CD4-positive, alpha-beta memory T cell (primary cell): ENCODE measurements around the gene ZDHHC18. TPM values are rescaled to one million over a fixed set of nuclear protein-coding genes. Genes with fewer than 3 reads are reported as not detected.
A peak's percentile ranks its signal among the peaks of the same experiment; 100 is the strongest.

Experiments used
- CTCF ChIA-PET: fragments of 350-600 bp; sonication (Branson Sonifier 250); formaldehyde crosslinking; loops from one replicate; lab custom pipeline; 2021; ENCODE audit warnings: inconsistent platforms; ENCODE audit not compliant: partially characterized antibody; lab: Charles Lee
- POLR2A ChIA-PET: fragments of 350-600 bp; sonication (Branson Sonifier 250); formaldehyde crosslinking; loops from one replicate; lab custom pipeline; 2021; ENCODE audit not compliant: partially characterized antibody; lab: Charles Lee
- DNase-seq, 5 donors: peaks; one replicate each; pipeline versions ENCODE4 v3.0.0 to v3.0.0-alpha.2; 2020 to 2022; ENCODE audit warnings: mixed read lengths in 1 of 5
- H3K27ac ChIP-seq: one replicate; pipeline ENCODE4 v1.7.0; 2013; ENCODE audit warnings: low read depth, low read length
- H3K27me3 ChIP-seq: 2 replicates; pipeline ENCODE4 v1.7.0; 2013; ENCODE audit warnings: mild to moderate bottlenecking, low read length, moderate library complexity; ENCODE audit not compliant: insufficient read depth
- H3K36me3 ChIP-seq: 2 replicates; pipeline ENCODE4 v1.7.0; 2013; ENCODE audit warnings: mild to moderate bottlenecking, low read length, moderate library complexity; ENCODE audit not compliant: insufficient read depth
- H3K4me1 ChIP-seq: 2 replicates; pipeline ENCODE4 v1.7.0; 2013; ENCODE audit warnings: mild to moderate bottlenecking, low read length, moderate library complexity; ENCODE audit not compliant: insufficient read depth
- H3K4me3 ChIP-seq, 2 donors: one replicate each; pipeline ENCODE4 v1.7.0; 2013; ENCODE audit warnings: low read length in 2 of 2, mild to moderate bottlenecking in 1 of 2
- H3K9me3 ChIP-seq, 2 donors: one replicate each; pipeline ENCODE4 v1.7.0; 2013; ENCODE audit warnings: low read length in 2 of 2, control low read depth in 1 of 2; ENCODE audit not compliant: control insufficient read depth in 1 of 2
- H3K27ac Mint-ChIP-seq, 7 donors: one replicate each; pipeline ENCODE4 v1.8.0; 2020 to 2021; ENCODE audit warnings: mixed read lengths in 7 of 7, mild to moderate bottlenecking in 6 of 7, inconsistent platforms in 3 of 7, moderate library complexity in 3 of 7
- H3K27me3 Mint-ChIP-seq, 2 donors: one replicate each; pipeline ENCODE4 v1.8.0; 2020 to 2021; ENCODE audit warnings: mixed read lengths in 2 of 2
- H3K36me3 Mint-ChIP-seq, 2 donors: one replicate each; pipeline ENCODE4 v1.8.0; 2020 to 2021; ENCODE audit warnings: mixed read lengths in 2 of 2, inconsistent platforms in 1 of 2, mild to moderate bottlenecking in 1 of 2
- H3K4me1 Mint-ChIP-seq, 4 donors: one replicate each; pipeline ENCODE4 v1.8.0; 2020 to 2021; ENCODE audit warnings: mixed read lengths in 4 of 4, mild to moderate bottlenecking in 1 of 4
- H3K4me3 Mint-ChIP-seq, 8 donors: one replicate each; pipeline ENCODE4 v1.8.0; 2020 to 2021; ENCODE audit warnings: mixed read lengths in 8 of 8, mild to moderate bottlenecking in 7 of 8, moderate library complexity in 6 of 8, inconsistent platforms in 3 of 8
- H3K9me3 Mint-ChIP-seq, 8 donors: one replicate each; pipeline ENCODE4 v1.8.0; 2020 to 2021; ENCODE audit warnings: mixed read lengths in 8 of 8, mild to moderate bottlenecking in 5 of 8, inconsistent platforms in 3 of 8, moderate library complexity in 1 of 8
- intact Hi-C: fragments of 100-400 bp; cut with micrococcal nuclease; formaldehyde crosslinking; loops from one replicate; pipeline ENCODE4 v1.15.1; 2023
- polyA plus RNA-seq, 2 donors: library from polyadenylated mRNA; unstranded; fragments of 300-500 nt; fragmentation: Illumina TruSeq; gene quantifications; one replicate each; pipeline ENCODE4 v1.2.3, GENCODE V29; 2021
- total RNA-seq, 2 experiments: library from RNA; stranded (reverse); gene quantifications; one replicate each; pipeline ENCODE4 v1.2.3, GENCODE V29; 2021

ZDHHC18 gene
- total and polyA plus RNA-seq, 4 experiments from 2014 or later: 6.2 to 56.4 (median 36.5) TPM

DNA sequence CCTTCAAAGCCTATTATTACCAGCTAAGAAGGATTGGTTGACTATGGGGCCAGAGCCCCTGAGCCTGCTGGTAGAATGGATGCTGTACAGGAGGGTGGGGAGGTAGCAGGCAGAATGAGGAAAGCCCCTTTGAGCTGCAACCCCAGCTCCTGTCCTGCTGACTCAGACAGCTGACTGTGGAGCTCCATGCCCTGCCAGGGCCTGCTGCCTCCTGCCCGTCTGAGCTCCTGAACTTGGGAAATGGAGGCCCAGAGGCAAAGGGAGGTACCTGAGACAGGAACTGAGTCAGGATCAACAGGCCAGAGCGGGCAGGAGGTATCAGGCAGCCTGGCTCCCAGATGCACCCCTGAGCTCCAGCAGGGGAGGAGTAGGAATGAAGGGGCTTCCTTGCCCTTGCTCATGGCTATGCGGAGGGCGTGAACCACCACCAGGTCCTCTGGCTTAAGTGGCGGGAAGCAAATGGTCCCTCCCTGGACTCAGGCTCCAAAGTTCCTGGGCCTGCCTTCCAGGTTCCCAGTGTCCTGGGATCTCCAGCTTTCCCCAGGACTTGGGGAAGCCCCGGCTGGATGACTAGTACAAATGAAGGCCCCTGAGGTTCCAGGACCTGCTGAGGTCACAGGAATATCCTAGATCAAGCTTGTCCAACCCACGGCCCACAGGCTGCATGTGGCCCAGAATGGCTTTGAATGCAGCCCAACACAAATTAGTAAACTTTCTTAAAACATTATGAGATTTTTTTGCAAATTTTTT lies 32.6 kb downstream of the ZDHHC18 start:
- no peak for DNase-seq
- intact Hi-C loops: no loop called here
- ChIA-PET CTCF (interaction anchor here (0.9 to 4.5 kb wide), 8 partner anchors 8 to 260 kb away, joined by 3 to 25 read pairs (median 4); no protein-coding TSS in a partner anchor), POLR2A (interaction anchor here (1.0 to 1.8 kb wide), 6 partner anchors 9 to 38 kb away, joined by 3 to 7 read pairs (median 6); partner anchors contain the start of gene GPN2)
- H3K36me3 Mint-ChIP-seq: peaks cover 10 to 25% of the 10 kb centered on the region in 2 donors
- no peaks in the 10 kb centered on the region for H3K27me3 ChIP-seq
- H3K9me3 Mint-ChIP-seq: no peaks in the 10 kb centered on the region
- no peaks in the 10 kb centered on the region for H3K9me3 ChIP-seq
- H3K27ac ChIP-seq: no peak overlapping the region
- peaks cover 20% of the 10 kb centered on the region for H3K36me3 ChIP-seq
- peaks cover 22% of the 10 kb centered on the region for H3K4me1 ChIP-seq
- no peaks in the 10 kb centered on the region for H3K27me3 Mint-ChIP-seq
- H3K4me1 Mint-ChIP-seq: peaks cover 5 to 23% (median 17%) of the 10 kb centered on the region in 4 donors
- H3K4me3 ChIP-seq: no peak overlapping the region
- H3K27ac Mint-ChIP-seq: peak overlapping the region in 1 of 7 donors; percentile 12
- no peak overlapping the region for H3K4me3 Mint-ChIP-seq

GRCh38 chr1:26861286-26861701 lies 34.8 kb downstream of the ZDHHC18 start:
- CTCF ChIA-PET: interaction anchor here (1.9 to 4.5 kb wide), 2 partner anchors 16 to 40 kb away, joined by 4 to 25 read pairs; no protein-coding TSS in a partner anchor

GRCh38 chr1:26861889-26862378 lies 35.4 kb downstream of the ZDHHC18 start:
- Mint-ChIP-seq H3K27ac (peak overlapping the region in 5 of 7 donors; percentile 46 to 78 (median 77)), H3K9me3 (no peaks in the 10 kb centered on the region), H3K4me3 (peak overlapping the region in 3 of 8 donors; percentile 40 to 52 (median 42)), H3K4me1 (peaks cover 8 to 31% (median 23%) of the 10 kb centered on the region in 4 donors), H3K27me3 (no peaks in the 10 kb centered on the region), H3K36me3 (peaks cover 3 to 6% of the 10 kb centered on the region in 2 donors)
- Histone ChIP-seq H3K36me3 (peaks cover 8% of the 10 kb centered on the region), H3K4me1 (peaks cover 30% of the 10 kb centered on the region), H3K27ac (no peak overlapping the region), H3K9me3 (no peaks in the 10 kb centered on the region), H3K27me3 (no peaks in the 10 kb centered on the region), H3K4me3 (no peak overlapping the region)
- intact Hi-C loops: no loop called here
- DNase-seq: no peak
- POLR2A ChIA-PET: interaction anchor here (0.5 kb wide), 1 partner anchor 441 kb away, joined by 4 read pairs; no protein-coding TSS in a partner anchor
- CTCF ChIA-PET: interaction anchor here (0.7 to 4.5 kb wide), 4 partner anchors 16 to 41 kb away, joined by 3 to 25 read pairs (median 4); no protein-coding TSS in a partner anchor

More at GRCh38 chr1:26861286-26861701, 34.8 kb downstream of the ZDHHC18 start:
- H3K27me3 Mint-ChIP-seq: no peaks in the 10 kb centered on the region
- DNase-seq: no peak
- intact Hi-C loops: no loop called here
- peaks cover 8% of the 10 kb centered on the region for H3K36me3 ChIP-seq
- peaks cover 30% of the 10 kb centered on the region for H3K4me1 ChIP-seq
- H3K4me1 Mint-ChIP-seq: peaks cover 8 to 31% (median 23%) of the 10 kb centered on the region in 4 donors
- H3K4me3 ChIP-seq: no peak overlapping the region
- no peaks in the 10 kb centered on the region for H3K27me3 ChIP-seq
- H3K36me3 Mint-ChIP-seq: peaks cover 4 to 12% of the 10 kb centered on the region in 2 donors
- no peak overlapping the region for H3K27ac ChIP-seq
- no peaks in the 10 kb centered on the region for H3K9me3 ChIP-seq
- peak overlapping the region in 4 of 7 donors; percentile 17 to 78 (median 53) for H3K27ac Mint-ChIP-seq
- no peaks in the 10 kb centered on the region for H3K9me3 Mint-ChIP-seq
- POLR2A ChIA-PET: no interaction called here
- H3K4me3 Mint-ChIP-seq: peak overlapping the region in 1 of 8 donors; percentile 7

- intact Hi-C loops: no loop called here
Observed at GRCh38 chr1:26862781-26863684, 36.5 kb downstream of the ZDHHC18 start, which contains the start of gene SFN. Gene SFN, plus strand, starts transcription at chr1:26863149. Its CDS starts 64 bp downstream, at chr1:26863213.

DNA sequence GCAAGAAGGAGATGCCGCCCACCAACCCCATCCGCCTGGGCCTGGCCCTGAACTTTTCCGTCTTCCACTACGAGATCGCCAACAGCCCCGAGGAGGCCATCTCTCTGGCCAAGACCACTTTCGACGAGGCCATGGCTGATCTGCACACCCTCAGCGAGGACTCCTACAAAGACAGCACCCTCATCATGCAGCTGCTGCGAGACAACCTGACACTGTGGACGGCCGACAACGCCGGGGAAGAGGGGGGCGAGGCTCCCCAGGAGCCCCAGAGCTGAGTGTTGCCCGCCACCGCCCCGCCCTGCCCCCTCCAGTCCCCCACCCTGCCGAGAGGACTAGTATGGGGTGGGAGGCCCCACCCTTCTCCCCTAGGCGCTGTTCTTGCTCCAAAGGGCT lies 37.2 kb downstream of the ZDHHC18 start:
- CTCF ChIA-PET: interaction anchor here (0.6 to 3.0 kb wide), 7 partner anchors 8 to 145 kb away, joined by 5 to 15 read pairs (median 11); no protein-coding TSS in a partner anchor
- Histone ChIP-seq H3K27me3 (no peaks in the 10 kb centered on the region), H3K4me1 (peaks cover 30% of the 10 kb centered on the region), H3K36me3 (no peaks in the 10 kb centered on the region), H3K9me3 (no peaks in the 10 kb centered on the region), H3K27ac (peak overlapping the region; percentile 75), H3K4me3 (peak overlapping the region; percentile 63 to 91)
- H3K27me3 Mint-ChIP-seq: no peaks in the 10 kb centered on the region
- peak overlapping the region in 6 of 7 donors; percentile 78 to 97 (median 92) for H3K27ac Mint-ChIP-seq
- peak overlapping the region; percentile 82 to 99 (median 96) for H3K4me3 Mint-ChIP-seq
- H3K4me1 Mint-ChIP-seq: peaks cover 8 to 31% (median 23%) of the 10 kb centered on the region in 4 donors
- intact Hi-C loops: loop anchor here (2.0 kb wide), 2 partner anchors 53 to 75 kb away; no protein-coding TSS in a partner anchor
- POLR2A ChIA-PET: interaction anchor here (2.6 to 4.0 kb wide), 3 partner anchors 30 to 75 kb away, joined by 31 to 34 read pairs (median 31); partner anchors contain the start of genes GPATCH3 and PIGV
- H3K9me3 Mint-ChIP-seq: no peaks in the 10 kb centered on the region
- H3K36me3 Mint-ChIP-seq: no peaks in the 10 kb centered on the region
- no peak for DNase-seq

More at GRCh38 chr1:26862781-26863684, 36.5 kb downstream of the ZDHHC18 start, which contains the start of gene SFN:
- Mint-ChIP-seq H3K4me3 (peak within 1 kb of the TSS; percentile 93 to 99 (median 96)), H3K27me3 (no peaks in the 10 kb centered on the region), H3K4me1 (peaks cover 8 to 31% (median 23%) of the 10 kb centered on the region in 4 donors), H3K36me3 (no peaks in the 10 kb centered on the region), H3K9me3 (no peaks in the 10 kb centered on the region), H3K27ac (peak within 1 kb of the TSS; percentile 77 to 97 (median 89))
- Histone ChIP-seq H3K4me3 (peak within 1 kb of the TSS; percentile 63 to 91), H3K27ac (peak within 1 kb of the TSS; percentile 75), H3K4me1 (peaks cover 30% of the 10 kb centered on the region), H3K36me3 (peaks cover 3% of the 10 kb centered on the region), H3K9me3 (no peaks in the 10 kb centered on the region), H3K27me3 (no peaks in the 10 kb centered on the region)
- CTCF ChIA-PET: interaction anchor here (0.6 to 1.9 kb wide), 2 partner anchors 42 to 146 kb away, joined by 4 to 5 read pairs; no protein-coding TSS in a partner anchor
- POLR2A ChIA-PET: interaction anchor here (0.8 to 4.0 kb wide), 2 partner anchors 27 to 75 kb away, joined by 3 to 31 read pairs; partner anchors contain the start of genes GPN2 and PIGV
- DNase-seq: peak; percentile 34 to 67 (median 41)
